Activated CD4-positive, alpha-beta T cell treated with anti-CD3 and anti-CD28 coated beads, Interleukin-2, amount 50 U/mL, for 4 hours (primary cell): ENCODE data around the gene HOXA5.

Source experiments
- DNase-seq, 2 experiments: peaks; one replicate each; pipeline ENCODE4 v3.0.0-alpha.2; 2020

HOXA5 gene

DNA sequence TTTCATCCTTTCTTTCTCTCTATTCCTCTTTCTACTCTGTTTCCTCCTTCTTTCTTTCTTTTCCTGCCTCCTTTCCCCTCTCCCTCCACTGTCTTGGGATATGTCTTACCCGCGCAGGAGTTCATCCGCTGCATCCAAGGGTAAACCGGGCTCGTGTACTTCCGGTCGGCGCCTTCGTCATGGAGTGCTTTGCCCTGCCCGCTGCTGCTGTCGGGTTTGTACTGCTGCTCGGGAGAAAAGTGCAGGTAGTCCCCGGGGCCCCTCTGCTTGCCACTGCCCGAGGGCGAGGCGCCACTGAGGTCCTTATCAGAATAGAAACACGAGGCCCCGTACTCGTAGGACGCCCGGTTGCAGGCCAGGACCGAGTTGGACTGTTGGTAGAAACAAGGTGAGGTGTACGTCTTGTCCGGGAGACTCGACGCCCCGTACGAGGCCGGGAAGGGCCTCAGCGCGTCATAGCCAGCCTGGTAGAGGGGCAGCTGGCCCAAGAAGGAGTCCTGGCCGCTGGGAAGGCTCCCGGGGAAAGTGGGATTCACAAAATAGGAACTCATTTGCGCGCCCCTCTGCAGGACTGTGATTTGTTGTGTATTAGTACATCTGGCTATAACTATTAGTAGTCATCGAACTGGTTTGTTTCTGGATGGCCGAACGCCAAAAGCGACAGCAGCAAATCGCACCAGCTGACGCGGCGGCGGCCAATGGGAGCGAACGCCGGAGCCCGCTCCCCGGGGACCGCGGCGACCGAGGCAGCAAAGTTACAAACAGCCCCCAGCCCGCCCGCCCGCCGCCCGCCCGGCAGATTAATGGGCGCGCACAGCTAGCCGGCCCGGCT is 3.9 kb upstream of the HOXA5 start, which contains the start of gene HOXA6:
TSS of gene HOXA6 (minus strand) at position 576 of the 832 bp plus-strand sequence. CDS start at position 551, 25 bp downstream.
- DNase-seq: no peak

DNA sequence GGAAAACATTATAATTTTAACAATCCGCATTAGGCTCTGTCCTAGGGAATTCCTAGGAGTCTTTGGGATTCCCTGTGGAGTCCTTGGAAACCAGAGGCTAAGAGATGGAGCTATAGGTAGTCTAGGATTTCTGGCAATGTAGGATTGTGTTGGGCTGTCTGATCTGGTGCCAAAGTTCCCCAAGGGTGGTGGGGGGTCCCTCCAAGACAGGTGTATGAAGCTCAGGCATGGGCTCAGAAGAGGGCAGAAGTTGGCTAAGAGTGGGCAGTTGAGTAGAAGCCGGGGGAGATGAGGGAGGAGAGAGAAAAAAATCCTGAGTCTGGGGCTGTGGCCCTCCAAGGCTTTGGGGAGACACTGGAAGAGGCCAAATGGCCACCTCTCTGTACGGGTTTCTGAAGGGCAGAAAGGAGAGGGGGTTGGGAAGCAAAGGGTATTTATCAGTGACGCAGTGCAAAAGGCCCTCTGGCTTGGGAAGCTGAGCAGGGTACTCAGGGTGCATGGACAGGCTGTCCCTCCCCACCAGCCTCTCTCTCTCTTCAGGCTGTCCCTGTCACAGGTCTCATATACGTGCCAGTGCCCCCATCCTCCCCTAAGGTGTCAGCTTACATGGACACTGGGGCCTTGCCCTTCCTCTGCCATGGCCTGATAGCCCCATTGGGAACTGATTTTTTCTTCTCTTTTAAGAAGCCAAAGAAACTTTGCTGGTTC is 3.2 kb upstream of the HOXA5 start:
- no peak for DNase-seq

DNA sequence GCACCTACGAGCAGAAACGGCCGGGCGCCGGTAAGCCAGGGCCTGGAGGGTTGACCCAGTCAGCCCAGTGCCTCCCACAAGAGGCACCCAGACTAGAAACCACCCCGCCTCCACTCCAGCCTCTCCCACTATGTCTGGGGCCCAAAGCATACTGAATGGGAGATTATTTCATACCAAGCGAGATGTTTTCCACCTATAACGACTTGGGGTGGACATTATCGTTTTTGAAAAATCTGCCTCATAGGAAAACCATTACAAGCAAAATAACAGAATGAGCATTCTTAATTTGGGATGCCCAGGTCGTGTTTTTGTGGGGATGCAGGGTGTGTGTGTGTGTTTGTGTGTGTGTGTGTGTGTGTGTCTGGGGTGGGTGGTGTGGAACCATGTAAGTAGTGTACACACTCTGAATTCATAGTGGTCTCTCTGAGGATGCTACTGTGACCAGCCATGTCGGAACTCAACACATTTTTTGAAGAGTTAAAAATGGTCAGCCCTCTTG is 2.5 kb upstream of the HOXA5 start:
- no peak for DNase-seq

DNA sequence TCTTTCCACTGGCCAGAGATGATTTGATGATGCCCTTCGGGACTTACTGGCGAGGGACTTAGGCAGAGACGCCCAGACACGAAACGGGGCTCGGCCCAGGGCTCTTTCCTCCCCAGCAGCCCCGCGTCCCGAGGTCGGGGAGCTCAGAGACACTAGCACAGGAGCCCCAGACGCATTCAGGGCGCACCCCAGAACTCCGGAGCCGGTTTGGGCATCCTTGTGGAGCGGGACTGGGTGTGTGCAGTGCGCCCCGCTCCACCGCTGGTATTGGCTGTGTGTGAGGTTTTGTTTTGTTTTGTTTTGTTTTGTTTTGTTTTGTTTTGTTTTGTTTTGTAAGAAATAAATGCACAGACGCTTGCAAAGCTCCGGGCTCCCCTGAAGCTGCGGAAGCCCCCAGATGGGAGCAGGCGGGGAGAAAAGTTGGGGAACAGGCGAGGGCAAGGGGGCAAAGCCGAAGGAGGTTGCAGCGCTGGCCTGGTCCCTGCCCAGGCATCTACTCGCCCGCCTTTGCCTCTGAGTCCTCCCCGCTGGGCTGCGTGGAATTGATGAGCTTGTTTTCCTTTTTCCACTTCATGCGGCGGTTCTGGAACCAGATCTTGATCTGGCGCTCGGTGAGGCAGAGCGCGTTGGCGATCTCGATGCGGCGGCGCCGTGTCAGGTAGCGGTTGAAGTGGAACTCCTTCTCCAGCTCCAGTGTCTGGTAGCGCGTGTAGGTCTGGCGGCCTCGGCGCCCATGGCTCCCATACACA is 1.9 kb upstream of the HOXA5 start:
- DNase-seq: no peak

DNA sequence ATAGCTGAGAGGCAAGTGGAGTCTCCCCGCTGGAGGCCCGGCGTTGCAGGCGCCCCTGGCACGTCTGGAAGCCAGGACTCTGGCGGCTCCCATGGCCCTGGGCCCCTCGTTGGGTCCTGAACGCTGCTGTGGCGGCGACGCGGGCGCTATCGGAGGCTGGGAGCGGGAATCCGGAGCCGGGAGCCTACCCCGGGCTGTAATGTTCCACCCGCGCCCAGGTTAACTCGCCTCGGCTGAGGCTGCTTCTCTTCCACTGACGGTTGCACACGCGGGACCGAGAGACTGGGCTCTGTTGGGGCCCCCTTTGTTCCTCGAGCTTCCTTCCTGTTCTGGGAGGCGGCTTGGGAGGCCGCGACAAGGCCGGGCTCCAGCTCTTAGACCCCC is 1.3 kb upstream of the HOXA5 start:
- no peak for DNase-seq

DNA sequence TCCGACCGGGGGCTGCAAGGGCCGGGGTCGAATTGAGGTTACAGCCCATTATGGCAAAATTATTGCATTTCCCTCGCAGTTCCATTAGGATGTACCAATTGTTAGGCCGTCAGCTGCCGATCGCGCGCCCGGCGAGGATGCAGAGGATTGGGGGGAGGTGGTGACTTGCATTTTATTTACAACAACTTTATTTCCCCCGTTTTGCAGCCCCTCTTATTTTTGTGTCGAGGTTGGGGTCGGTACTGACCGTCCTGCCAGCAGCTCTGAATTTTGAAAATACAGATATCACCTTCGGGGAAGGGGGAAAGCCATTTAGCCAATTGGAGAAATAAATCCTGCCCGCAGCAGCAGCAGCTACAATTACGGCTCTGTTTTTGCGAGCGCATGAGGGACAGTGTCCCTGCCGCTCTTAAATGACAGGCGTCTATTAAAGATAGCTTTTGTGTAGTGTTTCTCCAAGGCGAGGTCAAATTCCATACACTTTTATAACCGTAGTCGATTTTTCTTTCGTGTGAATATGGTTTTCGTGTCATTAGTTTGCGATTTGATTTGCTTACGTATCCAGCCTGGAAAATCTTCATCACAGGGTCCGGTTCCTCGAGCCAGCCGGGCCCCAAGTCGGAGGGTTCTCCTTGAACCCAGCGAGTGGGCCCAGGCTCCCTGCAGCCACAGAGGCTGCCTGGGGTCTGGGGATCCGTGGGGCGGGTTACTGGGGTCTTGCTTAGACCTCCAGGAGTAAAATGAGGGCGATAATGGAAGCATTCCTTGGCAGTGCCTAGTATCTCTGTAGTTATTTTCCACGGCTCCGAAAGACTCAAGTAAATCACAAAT is 684 bp upstream of the HOXA5 start:
- no peak for DNase-seq

DNA sequence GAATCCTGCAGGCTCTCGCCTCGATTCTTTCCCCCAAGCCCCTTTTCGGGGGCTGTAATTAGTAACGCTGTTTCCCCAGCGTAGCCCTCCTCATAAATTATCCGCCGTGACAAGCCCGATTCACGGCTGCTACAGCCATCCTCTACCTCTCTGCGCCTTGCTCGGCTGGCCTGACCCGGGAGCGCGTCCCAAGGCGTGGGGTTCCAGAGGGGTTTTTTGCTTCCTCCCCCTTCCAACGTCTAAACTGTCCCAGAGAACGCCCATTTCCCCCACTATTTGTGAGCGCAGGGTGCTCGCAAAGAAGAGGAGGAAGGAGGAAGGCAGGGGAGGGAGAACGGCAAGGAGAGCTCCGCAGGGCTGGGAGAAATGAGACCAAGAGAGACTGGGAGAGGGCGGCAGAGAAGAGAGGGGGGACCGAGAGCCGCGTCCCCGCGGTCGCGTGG is 880 bp downstream of the HOXA5 start:
- no peak for DNase-seq

DNA sequence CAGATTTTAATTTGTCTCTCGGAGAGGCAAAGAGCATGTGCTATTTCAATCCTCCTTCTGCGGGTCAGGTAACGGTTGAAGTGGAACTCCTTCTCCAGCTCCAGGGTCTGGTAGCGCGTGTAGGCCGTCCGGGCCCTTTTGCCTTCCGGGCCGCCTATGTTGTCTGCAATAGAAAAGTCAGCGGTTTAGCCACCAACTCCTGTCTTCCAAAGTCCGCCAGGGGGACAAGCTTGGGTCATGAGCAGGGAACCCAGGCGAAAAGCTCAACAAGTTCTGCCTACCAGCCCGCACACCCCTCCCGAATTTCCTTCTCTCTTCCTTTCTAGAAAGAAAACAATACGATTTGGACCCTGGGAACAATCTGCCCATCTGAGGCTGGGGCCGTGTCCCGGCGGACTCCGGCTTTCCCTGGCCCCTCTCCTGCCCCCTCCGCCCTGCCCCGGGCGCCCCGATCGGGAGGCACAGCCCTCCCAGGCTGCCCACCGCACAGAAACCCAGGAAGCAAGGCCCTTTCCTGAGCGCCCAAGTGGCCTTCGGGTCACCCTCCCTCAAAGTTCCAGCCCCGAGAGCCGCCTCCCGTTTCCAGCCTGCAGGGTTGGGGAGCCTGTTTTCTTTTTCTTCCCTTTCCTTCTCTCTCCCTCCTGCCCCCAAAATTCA is 1.4 kb downstream of the HOXA5 start:
- no peak for DNase-seq

DNA sequence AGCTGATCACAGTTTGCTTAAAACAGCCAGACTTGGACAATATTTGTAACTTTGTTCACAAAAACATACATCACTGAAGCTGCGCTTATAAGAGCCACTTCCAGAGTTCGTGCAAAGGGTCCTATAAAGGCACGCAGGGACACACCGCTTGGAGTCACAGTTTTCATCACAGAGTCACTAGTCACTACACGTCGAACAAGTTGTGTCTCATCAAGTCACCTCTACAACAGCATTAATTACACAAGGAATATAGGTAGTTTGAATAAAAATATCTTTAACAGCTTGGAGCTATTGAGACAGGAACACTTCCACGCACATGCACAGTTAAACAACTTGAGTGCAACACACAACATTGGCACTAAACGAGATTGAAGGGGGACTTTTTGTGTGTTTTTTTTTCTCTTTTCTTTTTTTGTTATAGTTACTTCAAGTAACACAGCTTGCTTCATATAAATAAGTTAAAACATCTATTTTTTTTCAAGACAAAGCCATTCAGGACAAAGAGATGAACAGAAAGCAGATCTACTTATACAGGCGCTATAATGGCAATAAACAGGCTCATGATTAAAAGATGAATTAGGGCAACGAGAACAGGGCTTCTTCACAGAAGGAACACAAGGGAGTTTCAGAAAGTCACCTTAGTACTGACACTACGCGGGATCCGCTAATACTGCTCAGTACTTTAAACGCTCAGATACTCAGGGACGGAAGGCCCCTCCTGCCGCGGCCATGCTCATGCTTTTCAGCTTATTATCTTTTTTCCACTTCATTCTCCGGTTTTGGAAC is 2.2 kb downstream of the HOXA5 start:
- DNase-seq: no peak

DNA sequence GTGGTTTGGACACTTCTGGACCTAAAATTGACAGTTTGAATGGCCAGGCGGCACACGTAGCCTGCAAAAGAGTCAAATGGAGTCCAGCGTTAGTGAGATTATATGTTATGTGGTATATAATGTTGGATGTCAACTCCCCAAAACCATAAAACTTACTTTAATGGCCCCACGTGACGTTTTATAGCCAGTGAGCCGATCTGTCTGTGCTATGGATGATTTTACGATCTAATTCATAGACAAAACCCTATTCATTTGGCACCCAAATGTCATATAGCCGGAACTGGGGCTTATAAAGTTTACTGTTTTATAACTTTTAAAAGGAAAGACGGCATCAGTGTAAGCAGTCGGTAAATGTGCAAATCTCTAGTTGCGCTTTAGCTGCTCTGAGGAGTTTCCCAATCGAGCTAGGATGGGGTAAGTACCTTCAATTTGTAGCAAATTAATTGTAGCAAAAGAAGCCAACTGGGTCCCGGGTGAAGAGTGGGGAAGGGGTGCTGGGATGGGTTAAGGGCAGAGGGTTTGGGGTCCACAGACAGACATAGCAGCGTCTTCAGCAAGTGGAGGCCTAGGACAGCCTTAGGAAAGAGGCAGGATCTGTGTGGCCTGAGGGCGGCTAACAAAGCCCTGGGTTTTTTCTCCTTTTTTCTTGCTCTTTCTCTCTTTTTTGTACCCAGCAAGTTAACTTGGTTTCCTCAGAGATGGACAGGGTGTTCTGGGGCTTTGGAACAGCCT is 3.2 kb downstream of the HOXA5 start:
- no peak for DNase-seq

DNA sequence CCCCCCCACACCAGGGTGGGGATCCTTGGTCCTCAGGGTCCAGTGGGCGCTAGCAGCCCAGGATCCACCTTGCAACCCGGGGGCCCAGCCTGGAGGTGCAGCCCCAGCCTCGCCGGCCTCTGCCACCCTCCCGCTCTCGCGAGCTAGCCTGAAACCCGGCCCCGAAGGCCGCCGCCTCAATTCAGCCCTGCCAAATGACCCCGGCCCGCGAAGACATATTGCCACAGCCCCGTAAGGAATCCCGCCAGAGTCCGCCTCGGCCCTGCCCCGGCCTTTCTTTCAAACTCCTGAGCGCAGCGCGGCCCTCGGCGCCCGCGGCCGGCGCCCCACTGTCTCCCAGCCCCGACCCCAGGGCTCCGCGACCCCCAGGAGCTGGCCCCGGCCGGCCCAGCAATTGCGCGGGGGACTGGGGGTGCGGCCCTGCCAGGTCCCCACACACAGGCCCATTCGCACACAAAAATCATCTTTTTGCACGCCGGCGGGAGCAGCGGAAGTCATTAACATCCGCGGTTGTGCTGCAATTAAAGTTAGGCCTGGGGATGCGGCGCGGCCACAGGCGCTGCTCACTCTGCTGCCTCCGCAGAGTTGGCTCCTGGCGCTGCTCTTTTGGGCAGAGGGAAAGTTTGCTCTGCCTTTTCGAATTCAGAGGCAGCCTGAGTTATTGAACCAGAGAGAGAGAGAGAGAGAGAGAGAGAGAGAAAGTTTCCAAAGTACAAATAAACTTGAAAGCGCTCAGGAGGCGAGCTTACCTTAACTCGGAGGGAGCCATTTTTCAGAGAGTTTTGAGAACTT is 4.0 kb downstream of the HOXA5 start:
- no peak for DNase-seq

DNA sequence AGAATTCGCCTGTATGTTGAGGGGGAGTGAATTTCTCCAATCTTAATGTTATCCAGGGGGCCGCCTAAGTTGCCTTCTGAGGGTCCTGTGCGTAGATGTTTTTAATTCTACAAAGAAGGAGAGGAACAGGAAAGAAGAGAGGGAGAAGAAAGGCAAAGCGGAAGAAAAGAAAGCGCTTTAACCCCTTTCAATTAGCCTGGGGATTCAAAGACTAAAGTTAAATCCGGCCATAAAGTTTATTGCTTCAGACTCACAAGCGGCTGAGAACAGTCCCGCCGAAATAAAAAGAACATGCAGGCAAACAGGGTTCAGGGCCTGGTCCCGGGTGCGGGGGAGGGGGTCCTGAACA is 4.5 kb downstream of the HOXA5 start:
- no peak for DNase-seq

DNA sequence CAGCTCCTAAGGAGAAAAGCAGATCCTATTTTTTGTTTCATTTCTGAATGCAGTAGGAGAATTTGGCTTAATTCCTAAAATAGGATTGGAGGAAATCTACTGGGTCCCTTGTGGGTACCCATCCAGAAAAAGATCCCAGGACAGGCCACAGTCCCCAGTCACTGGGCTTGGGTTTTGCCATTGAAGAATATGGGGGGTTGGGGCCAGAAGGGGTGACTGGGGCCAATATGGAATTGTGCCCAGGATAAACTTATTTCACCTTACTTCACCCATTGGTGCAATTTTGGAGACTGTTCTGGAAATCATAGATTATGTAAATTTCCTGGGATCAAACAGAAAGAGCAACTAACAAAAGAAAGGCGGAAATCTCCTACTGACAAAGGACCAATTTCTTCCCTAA is 5.0 kb downstream of the HOXA5 start:
- DNase-seq: no peak

DNA sequence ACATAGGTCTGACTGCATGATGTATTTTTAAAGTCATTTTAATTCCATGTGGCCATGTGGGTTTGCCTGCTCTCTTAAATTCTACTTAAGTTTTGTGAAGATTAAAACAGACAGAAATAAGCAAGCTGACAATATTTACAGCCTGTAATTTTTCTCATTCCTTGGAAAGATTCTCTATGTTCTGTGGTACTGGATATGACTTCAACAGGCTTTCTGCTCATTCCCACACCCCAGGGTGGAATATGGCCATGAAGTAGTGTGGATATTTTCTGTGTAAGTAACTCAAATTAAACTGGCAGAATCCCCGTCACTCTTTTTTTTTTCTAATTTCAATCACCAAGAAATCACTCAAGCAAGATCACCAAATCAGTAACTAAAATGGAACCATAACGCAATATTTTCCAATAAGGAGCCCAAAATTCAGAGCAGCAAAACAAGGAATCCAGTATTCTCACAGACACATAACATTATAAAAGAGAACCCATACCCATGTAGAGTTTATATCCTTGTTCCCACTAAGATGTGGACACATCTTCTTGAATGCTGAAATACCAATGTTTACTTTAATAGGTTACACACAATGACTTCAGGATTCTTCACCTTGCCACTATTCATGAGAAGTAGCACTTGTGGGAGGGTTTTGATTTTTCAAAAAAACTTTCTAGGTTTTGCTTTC is 5.7 kb downstream of the HOXA5 start:
- no peak for DNase-seq

DNA sequence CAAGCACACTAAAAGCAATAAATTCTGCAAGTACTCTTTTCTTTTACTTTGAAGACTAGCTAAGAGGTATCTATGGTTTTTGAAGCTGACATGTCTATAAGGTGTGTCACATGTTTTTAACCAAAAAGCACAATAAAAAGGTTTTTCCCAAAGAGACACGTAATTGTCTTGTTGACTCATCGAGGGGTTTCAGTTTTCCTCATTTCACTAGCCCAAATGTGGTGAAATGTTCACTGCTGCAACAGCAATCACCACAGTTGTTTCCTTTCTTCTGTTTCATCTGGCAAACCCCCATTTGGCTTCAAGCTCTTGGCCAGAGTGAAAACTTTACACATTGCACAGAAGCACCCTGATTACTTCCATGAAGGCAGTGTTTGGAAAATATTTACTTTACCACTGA is 9.1 kb downstream of the HOXA5 start:
- DNase-seq: no peak

DNA sequence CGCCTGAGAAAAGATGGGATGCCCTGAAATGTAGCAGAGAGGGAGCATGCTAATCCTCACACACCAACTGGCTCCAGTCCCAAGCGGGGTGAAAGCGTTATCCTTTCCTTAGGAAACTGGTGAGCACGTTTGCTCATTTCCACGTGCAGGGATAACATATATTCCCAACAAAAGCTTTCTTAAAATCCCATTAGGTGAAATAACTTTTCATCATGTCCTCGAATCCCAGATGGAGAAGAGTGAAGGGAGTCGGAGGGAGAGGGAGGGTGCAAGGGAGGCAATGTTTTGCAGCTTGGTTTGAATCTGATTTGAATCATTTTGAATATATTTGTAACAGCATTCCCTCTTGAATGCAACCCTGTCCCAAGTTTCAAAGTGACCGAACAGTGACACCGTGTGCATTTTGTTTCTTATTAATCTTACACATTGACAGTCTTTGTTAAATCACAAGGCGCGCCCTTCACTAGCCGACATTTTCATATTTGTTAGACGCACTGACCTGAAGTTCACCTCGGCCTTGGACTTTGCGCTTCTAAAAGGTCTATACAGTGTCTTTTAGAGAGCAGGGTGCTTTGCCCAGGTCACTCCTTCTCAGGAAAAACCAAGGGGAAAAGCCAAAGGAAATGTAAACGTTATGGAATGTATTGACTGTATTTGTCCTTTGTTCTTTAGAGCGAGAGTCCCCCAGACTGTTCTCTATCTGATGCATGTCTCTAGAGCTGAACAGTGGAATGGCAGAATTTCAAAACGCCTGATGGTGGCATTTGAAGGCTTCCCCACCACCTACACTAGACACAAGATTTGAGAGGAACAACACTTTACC is 9.9 kb downstream of the HOXA5 start:
- DNase-seq: no peak

DNA sequence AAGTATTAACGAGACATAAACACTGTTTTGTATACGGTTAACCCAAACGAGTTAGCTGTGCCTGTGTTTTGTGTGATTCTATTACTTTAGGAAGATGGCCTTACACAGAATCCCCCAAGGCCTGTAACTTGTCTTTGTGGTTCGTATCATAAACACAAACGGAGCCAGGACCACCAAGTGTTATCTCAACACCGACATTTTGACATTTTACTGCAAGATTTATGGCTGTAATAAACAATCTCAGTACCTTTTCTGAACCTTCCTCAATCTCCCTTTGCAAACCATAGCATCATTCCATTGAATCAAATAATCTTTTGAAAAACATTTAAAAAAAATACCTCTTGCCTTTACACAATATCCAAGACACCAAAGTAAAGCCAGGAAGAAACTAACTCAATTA is 10.5 kb downstream of the HOXA5 start:
- no peak for DNase-seq

DNA sequence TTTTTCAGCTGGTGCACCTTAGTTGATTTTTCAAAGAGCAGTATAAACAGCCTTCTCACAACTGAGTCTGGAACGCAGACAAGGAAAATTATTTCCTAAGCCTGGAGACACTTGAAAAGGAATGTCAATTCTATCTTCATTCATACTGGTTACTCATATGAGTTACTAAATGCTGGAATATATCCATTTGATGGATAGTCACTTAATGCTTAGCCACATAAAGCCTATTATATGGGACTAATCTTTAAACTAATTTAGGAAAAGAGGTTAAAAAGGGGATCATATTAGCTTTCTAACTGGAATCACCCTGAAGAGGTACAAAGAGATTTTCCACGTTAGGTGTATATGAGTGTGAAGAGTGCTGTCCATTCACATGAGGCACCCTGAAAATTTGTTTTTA is 11.3 kb downstream of the HOXA5 start:
- no peak for DNase-seq
